HEK293 (cell line): ENCODE measurements around the gene JAZF1.
A peak's percentile ranks its signal among the peaks of the same experiment; 100 is the strongest.
"Not testable (repeated sequence)": the region's sequence is repeated elsewhere in the genome, so short reads cannot be mapped to it uniquely, and the experiment has no call there.

Source experiments
- CTCF ChIA-PET: fragments of 350-600 bp; formaldehyde crosslinking; extraction: SDS; loops from one replicate; lab custom pipeline; 2021; ENCODE audit warnings: antibody characterized with exemption; lab: Yijun Ruan, JAX
- POLR2A ChIA-PET: fragments of 300-600 bp; formaldehyde crosslinking; extraction: SDS; loops from one replicate; lab custom pipeline; 2020; ENCODE audit warnings: antibody characterized with exemption, inconsistent platforms; lab: Yijun Ruan, JAX
- H3K27ac ChIP-seq: fragments of 200-500 bp; sonication (Bioruptor generic); 2 replicates; pipeline ENCODE4 v1.5.1; 2014; ENCODE audit warnings: low read depth, low read length, control low read depth, inconsistent platforms; ENCODE audit errors: extremely low read depth
- H3K36me3 ChIP-seq, 2 experiments: fragments of 200-500 bp in 1 of 2; sonication (Bioruptor generic) in 1 of 2; 1 replicate in 1 of 2; 2 replicates in 1 of 2; pipeline ENCODE4 v1.5.1; 2014 to 2017; ENCODE audit warnings: inconsistent platforms in 2 of 2, low read length in 2 of 2; ENCODE audit not compliant: control insufficient read depth in 2 of 2, insufficient read depth in 1 of 2
- H3K4me1 ChIP-seq: fragments of 200-500 bp; sonication (Bioruptor generic); 2 replicates; pipeline ENCODE4 v1.5.1; 2014; ENCODE audit warnings: mild to moderate bottlenecking, low read length, inconsistent platforms; ENCODE audit not compliant: control insufficient read depth, insufficient read depth
- H3K4me3 ChIP-seq: 2 replicates; pipeline ENCODE4 v1.5.1; 2011; ENCODE audit warnings: low read depth, mild to moderate bottlenecking, control low read depth, low read length, moderate library complexity
- H3K9me3 ChIP-seq: fragments of 200-500 bp; sonication (Bioruptor generic); 2 replicates; pipeline ENCODE4 v1.5.1; 2014; ENCODE audit warnings: low read depth, low read length, inconsistent platforms; ENCODE audit not compliant: control insufficient read depth, insufficient read depth
- HOXC10 ChIP-seq: sonication (generic); formaldehyde crosslinking; IDR thresholded peaks from 2 replicates; pipeline ENCODE4 v1.8.1; 2023; ENCODE audit warnings: mild to moderate bottlenecking, missing genetic modification reagents
- SP7 ChIP-seq: fragments of 450-650 bp; formaldehyde crosslinking; IDR thresholded peaks from 2 replicates; pipeline ENCODE4 v1.5.1; 2016; ENCODE audit warnings: missing biosample characterization, missing genetic modification characterization
- TRIM28 ChIP-seq: IDR thresholded peaks from 2 replicates; pipeline ENCODE4 v1.6.1; 2011; ENCODE audit warnings: low read length, control low read depth, borderline replicate concordance
- ZBTB7A ChIP-seq: fragments of 450-650 bp; formaldehyde crosslinking; IDR thresholded peaks from 2 replicates; pipeline ENCODE4 v1.5.1; 2016; ENCODE audit warnings: low read depth, missing biosample characterization, missing genetic modification characterization
- ZBTB8A ChIP-seq: fragments of 450-650 bp; formaldehyde crosslinking; IDR thresholded peaks from 2 replicates; pipeline ENCODE4 v1.5.1; 2016; ENCODE audit warnings: missing biosample characterization, missing genetic modification characterization
- ZFP69B ChIP-seq: fragments of 450-650 bp; formaldehyde crosslinking; IDR thresholded peaks from 2 replicates; pipeline ENCODE4 v1.5.1; 2016; ENCODE audit warnings: missing biosample characterization, missing genetic modification characterization
- ZNF146 ChIP-seq: fragments of 450-650 bp; formaldehyde crosslinking; IDR thresholded peaks from 2 replicates; pipeline ENCODE4 v1.5.1; 2016; ENCODE audit warnings: missing biosample characterization, missing genetic modification characterization
- ZNF211 ChIP-seq: fragments of 450-650 bp; formaldehyde crosslinking; IDR thresholded peaks from 2 replicates; pipeline ENCODE4 v1.5.1; 2016; ENCODE audit warnings: low read depth, missing biosample characterization, missing genetic modification characterization
- ZNF324 ChIP-seq: fragments of 450-650 bp; formaldehyde crosslinking; IDR thresholded peaks from 2 replicates; pipeline ENCODE4 v1.5.1; 2016; ENCODE audit warnings: missing biosample characterization, missing genetic modification characterization
- ZNF341 ChIP-seq: fragments of 450-650 bp; formaldehyde crosslinking; IDR thresholded peaks from 2 replicates; pipeline ENCODE4; 2016; ENCODE audit warnings: low read depth, missing biosample characterization, missing genetic modification characterization
- ZNF37A ChIP-seq: fragments of 450-650 bp; IDR thresholded peaks from 2 replicates; pipeline ENCODE4 v1.5.1; 2018; ENCODE audit warnings: missing biosample characterization, missing genetic modification characterization
- ZNF394 ChIP-seq: fragments of 450-650 bp; formaldehyde crosslinking; IDR thresholded peaks from 2 replicates; pipeline ENCODE4 v1.5.1; 2016; ENCODE audit warnings: missing biosample characterization, missing genetic modification characterization, mild to moderate bottlenecking, moderate library complexity, borderline replicate concordance
- ZNF521 ChIP-seq: fragments of 450-650 bp; formaldehyde crosslinking; IDR thresholded peaks from 2 replicates; pipeline ENCODE4 v1.5.1; 2017; ENCODE audit warnings: missing biosample characterization, mild to moderate bottlenecking, missing genetic modification characterization
- ZNF560 ChIP-seq: fragments of 450-650 bp; formaldehyde crosslinking; IDR thresholded peaks from 2 replicates; pipeline ENCODE4 v1.5.1; 2017; ENCODE audit warnings: missing biosample characterization, missing genetic modification characterization, borderline replicate concordance
- ZNF585B ChIP-seq: fragments of 450-650 bp; formaldehyde crosslinking; IDR thresholded peaks from 2 replicates; pipeline ENCODE4 v1.5.1; 2016; ENCODE audit warnings: missing biosample characterization, missing genetic modification characterization
- ZNF623 ChIP-seq: fragments of 450-650 bp; formaldehyde crosslinking; IDR thresholded peaks from 2 replicates; pipeline ENCODE4 v1.5.1; 2016; ENCODE audit warnings: missing biosample characterization, missing genetic modification characterization
- ZNF701 ChIP-seq: fragments of 450-650 bp; formaldehyde crosslinking; IDR thresholded peaks from 2 replicates; pipeline ENCODE4 v1.5.1; 2016; ENCODE audit warnings: missing biosample characterization, missing genetic modification characterization
- ZNF768 ChIP-seq: fragments of 450-650 bp; formaldehyde crosslinking; IDR thresholded peaks from 2 replicates; pipeline ENCODE4 v1.5.1; 2018; ENCODE audit warnings: missing biosample characterization, mild to moderate bottlenecking, missing genetic modification characterization
- ZNF830 ChIP-seq: fragments of 450-650 bp; IDR thresholded peaks from 2 replicates; pipeline ENCODE4 v1.5.0; 2018; ENCODE audit warnings: missing biosample characterization, missing genetic modification characterization, low read depth, mild to moderate bottlenecking, moderate library complexity
- ZXDB ChIP-seq: fragments of 450-650 bp; formaldehyde crosslinking; IDR thresholded peaks from 2 replicates; pipeline ENCODE4 v1.5.1; 2016; ENCODE audit warnings: missing biosample characterization, missing genetic modification characterization
- TF ChIP-seq, protein P1 (sequence below): fragments of 450-650 bp; formaldehyde crosslinking; optimal IDR thresholded peaks from 2 replicates; pipeline ENCODE3; 2016; ENCODE audit warnings: missing biosample characterization, mild to moderate bottlenecking, missing genetic modification characterization
- TF ChIP-seq, protein P2 (sequence below): fragments of 450-650 bp; formaldehyde crosslinking; IDR thresholded peaks from 2 replicates; pipeline ENCODE4 v1.5.1; 2016; ENCODE audit warnings: missing biosample characterization, missing genetic modification characterization
- TF ChIP-seq, protein P3 (sequence below): fragments of 450-650 bp; formaldehyde crosslinking; IDR thresholded peaks from 2 replicates; pipeline ENCODE4 v1.5.1; 2016; ENCODE audit warnings: missing biosample characterization, missing genetic modification characterization
- TF ChIP-seq, protein P4 (sequence below): fragments of 450-650 bp; formaldehyde crosslinking; IDR thresholded peaks from 2 replicates; pipeline ENCODE4 v1.5.1; 2016; ENCODE audit warnings: missing biosample characterization, missing genetic modification characterization

Gene JAZF1

DNA sequence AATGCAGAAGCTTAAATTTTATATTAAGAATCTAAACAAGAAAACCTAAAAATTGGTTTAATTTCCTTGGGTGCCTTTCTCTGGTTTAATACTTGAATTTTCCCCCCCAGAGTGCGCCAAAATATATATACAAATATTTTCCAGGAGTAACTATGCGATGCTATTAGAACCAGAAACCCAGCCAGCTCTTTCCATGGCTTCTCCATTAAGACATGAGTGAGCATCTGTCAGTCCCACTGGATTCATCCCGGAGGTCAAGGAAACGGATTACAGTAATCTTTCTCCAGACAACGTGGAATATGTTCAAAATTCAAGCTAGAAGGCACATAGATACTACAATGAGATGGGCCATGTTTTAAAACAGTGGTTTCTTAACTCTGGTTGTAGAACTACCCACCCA lies 291.9 kb downstream of the JAZF1 start:
- POLR2A ChIA-PET: no interaction called here
- Histone ChIP-seq H3K36me3 (no peaks in the 10 kb centered on the region), H3K27ac (no peak overlapping the region), H3K4me1 (no peaks in the 10 kb centered on the region), H3K4me3 (no peak overlapping the region), H3K9me3 (no peaks in the 10 kb centered on the region)
- CTCF ChIA-PET: no interaction called here
- TF ChIP-seq, protein P1, sequence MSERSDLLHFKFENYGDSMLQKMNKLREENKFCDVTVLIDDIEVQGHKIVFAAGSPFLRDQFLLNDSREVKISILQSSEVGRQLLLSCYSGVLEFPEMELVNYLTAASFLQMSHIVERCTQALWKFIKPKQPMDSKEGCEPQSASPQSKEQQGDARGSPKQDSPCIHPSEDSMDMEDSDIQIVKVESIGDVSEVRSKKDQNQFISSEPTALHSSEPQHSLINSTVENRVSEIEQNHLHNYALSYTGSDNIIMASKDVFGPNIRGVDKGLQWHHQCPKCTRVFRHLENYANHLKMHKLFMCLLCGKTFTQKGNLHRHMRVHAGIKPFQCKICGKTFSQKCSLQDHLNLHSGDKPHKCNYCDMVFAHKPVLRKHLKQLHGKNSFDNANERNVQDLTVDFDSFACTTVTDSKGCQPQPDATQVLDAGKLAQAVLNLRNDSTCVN (tag by site-specific recombination): no peak
- TF ChIP-seq ZNF521 (tag by site-specific recombination) (no peak), ZNF37A (tag by site-specific recombination) (no peak), HOXC10 (no peak), ZBTB7A (tag by site-specific recombination) (no peak), ZXDB (tag by site-specific recombination) (no peak), ZNF768 (tag by site-specific recombination) (no peak), ZNF211 (no peak), SP7 (tag by site-specific recombination) (no peak), TRIM28 (no peak), ZNF394 (tag by site-specific recombination) (no peak), ZNF585B (tag by site-specific recombination) (no peak), ZNF341 (tag by site-specific recombination) (no peak)
- TF ChIP-seq, protein P2, sequence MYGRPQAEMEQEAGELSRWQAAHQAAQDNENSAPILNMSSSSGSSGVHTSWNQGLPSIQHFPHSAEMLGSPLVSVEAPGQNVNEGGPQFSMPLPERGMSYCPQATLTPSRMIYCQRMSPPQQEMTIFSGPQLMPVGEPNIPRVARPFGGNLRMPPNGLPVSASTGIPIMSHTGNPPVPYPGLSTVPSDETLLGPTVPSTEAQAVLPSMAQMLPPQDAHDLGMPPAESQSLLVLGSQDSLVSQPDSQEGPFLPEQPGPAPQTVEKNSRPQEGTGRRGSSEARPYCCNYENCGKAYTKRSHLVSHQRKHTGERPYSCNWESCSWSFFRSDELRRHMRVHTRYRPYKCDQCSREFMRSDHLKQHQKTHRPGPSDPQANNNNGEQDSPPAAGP: no peak
- TF ChIP-seq, protein P3, sequence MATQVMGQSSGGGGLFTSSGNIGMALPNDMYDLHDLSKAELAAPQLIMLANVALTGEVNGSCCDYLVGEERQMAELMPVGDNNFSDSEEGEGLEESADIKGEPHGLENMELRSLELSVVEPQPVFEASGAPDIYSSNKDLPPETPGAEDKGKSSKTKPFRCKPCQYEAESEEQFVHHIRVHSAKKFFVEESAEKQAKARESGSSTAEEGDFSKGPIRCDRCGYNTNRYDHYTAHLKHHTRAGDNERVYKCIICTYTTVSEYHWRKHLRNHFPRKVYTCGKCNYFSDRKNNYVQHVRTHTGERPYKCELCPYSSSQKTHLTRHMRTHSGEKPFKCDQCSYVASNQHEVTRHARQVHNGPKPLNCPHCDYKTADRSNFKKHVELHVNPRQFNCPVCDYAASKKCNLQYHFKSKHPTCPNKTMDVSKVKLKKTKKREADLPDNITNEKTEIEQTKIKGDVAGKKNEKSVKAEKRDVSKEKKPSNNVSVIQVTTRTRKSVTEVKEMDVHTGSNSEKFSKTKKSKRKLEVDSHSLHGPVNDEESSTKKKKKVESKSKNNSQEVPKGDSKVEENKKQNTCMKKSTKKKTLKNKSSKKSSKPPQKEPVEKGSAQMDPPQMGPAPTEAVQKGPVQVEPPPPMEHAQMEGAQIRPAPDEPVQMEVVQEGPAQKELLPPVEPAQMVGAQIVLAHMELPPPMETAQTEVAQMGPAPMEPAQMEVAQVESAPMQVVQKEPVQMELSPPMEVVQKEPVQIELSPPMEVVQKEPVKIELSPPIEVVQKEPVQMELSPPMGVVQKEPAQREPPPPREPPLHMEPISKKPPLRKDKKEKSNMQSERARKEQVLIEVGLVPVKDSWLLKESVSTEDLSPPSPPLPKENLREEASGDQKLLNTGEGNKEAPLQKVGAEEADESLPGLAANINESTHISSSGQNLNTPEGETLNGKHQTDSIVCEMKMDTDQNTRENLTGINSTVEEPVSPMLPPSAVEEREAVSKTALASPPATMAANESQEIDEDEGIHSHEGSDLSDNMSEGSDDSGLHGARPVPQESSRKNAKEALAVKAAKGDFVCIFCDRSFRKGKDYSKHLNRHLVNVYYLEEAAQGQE (tag by site-specific recombination): no peak

DNA sequence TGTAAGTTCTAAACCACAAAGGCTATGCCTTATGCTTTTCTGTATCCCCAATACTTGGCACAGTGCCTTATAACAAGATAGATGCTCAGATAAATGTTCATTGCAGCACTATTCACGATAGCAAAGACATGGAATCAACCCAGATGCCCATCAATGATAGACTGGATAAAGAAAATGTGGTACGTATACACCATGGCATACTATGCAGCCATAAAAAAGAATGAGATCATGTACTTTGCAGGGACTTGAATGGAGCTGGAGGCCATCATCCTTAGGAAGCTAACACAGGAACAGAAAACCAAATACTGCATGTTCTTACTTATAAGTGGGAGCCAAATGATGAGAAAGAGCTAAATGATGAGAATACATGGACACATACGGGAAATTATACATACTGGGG lies 293.9 kb downstream of the JAZF1 start:
- H3K27ac ChIP-seq, POLR2A ChIA-PET, H3K36me3 ChIP-seq, H3K4me1 ChIP-seq, H3K9me3 ChIP-seq, H3K4me3 ChIP-seq: not testable (repeated sequence)
- TF ChIP-seq ZNF146 (tag by site-specific recombination): peak; percentile 71; the same call in 1 of the 2 replicates
- CTCF ChIA-PET: interaction anchor here (0.6 kb wide), 1 partner anchor 151 kb away, joined by 4 read pairs; no protein-coding TSS in a partner anchor

DNA sequence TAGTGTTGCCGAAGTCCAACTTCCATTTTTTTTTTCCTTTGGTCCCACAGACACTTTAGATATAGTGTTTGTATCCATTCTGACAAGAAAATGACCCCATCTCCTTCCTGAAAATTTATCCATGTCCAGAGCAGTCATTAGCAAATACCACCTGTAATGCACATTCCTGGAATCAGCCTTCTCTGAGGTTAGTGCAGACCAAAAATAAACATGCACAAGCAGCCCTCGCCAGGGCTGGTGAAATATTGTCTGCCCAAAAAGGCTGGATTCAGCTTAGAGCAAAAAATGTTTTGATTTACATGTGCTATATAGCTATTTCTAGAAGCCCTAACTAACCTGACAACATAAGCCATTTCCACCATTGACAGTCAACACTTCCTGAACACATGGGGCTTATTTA lies 294.9 kb downstream of the JAZF1 start:
- ChIA-PET CTCF (interaction anchor here (0.6 kb wide), 1 partner anchor 24 kb away, joined by 3 read pairs; no protein-coding TSS in a partner anchor), POLR2A (no interaction called here)
- no peak overlapping the region for H3K4me3 ChIP-seq
- no peak for TF ChIP-seq ZNF324 (tag by site-specific recombination)
- no peak for TF ChIP-seq ZNF701 (tag by site-specific recombination)
- TF ChIP-seq, protein P4, sequence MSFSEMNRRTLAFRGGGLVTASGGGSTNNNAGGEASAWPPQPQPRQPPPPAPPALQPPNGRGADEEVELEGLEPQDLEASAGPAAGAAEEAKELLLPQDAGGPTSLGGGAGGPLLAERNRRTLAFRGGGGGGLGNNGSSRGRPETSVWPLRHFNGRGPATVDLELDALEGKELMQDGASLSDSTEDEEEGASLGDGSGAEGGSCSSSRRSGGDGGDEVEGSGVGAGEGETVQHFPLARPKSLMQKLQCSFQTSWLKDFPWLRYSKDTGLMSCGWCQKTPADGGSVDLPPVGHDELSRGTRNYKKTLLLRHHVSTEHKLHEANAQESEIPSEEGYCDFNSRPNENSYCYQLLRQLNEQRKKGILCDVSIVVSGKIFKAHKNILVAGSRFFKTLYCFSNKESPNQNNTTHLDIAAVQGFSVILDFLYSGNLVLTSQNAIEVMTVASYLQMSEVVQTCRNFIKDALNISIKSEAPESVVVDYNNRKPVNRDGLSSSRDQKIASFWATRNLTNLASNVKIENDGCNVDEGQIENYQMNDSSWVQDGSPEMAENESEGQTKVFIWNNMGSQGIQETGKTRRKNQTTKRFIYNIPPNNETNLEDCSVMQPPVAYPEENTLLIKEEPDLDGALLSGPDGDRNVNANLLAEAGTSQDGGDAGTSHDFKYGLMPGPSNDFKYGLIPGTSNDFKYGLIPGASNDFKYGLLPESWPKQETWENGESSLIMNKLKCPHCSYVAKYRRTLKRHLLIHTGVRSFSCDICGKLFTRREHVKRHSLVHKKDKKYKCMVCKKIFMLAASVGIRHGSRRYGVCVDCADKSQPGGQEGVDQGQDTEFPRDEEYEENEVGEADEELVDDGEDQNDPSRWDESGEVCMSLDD (tag by site-specific recombination): no peak
- no peak for TF ChIP-seq ZFP69B (tag by site-specific recombination)
- no peak for TF ChIP-seq ZNF560 (tag by site-specific recombination)
- no peak for TF ChIP-seq ZNF623
- TF ChIP-seq ZNF830 (tag by site-specific recombination): no peak
- TF ChIP-seq ZBTB8A (tag by site-specific recombination): no peak

More for the DNA sequence above, 294.9 kb downstream of the JAZF1 start:
- Histone ChIP-seq H3K9me3 (no peaks in the 10 kb centered on the region), H3K27ac (no peak overlapping the region), H3K36me3 (no peaks in the 10 kb centered on the region), H3K4me1 (no peaks in the 10 kb centered on the region)
